Measurements from ENCODE around the gene SMURF2. TPM values are rescaled to one million over a fixed set of nuclear protein-coding genes. Genes with fewer than 3 reads are reported as not detected.

SMURF2 gene
- polyA plus RNA-seq, 2 of the 4 experiments (the other 2 are of a cell fraction), result 16.7 to 26.3 TPM

DNA sequence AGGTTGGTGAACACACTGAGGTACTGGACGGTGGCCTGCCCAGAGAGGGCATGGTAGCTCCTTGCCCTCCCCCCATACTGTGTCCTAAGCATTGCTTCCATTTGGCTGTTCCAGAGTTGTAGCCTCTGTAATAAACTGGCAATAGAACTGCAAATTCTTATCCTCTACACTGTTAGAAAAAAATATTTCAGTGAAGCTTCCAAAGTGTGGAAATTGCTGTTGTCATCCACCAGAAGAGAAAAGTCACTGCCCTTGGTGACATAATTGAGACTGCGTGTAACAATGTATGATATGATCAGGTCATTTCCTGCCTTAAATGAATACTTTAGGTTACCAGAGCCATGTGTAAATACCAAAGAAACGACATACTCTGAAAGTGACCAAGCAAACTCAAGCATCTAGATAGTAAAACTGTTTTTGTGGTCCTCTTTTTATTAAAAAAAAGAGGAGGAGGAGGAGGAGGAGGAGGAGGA lies 89.4 kb downstream of the SMURF2 start:
- H3K4me1 ChIP-seq, result 0 out of 3 replicates have a peak, but pooled peaks cover 4% of the 10 kb centered on the region
- ChIA-PET POLR2A (no interaction called here), CTCF (interaction anchor here (0.8 to 1.8 kb wide), 4 partner anchors 10 to 27 kb away, joined by 3 to 6 read pairs (median 5); no protein-coding TSS in a partner anchor)
- H3K4me2 ChIP-seq, result no peak overlapping the region
- H3K4me3 ChIP-seq, result no peak overlapping the region
- DNase-seq (ENCODE audit: low read depth in 1 of 2, low spot score in 1 of 2) (peak in 1 of 2 experiments; percentile 7), FAIRE-seq (no peak), ATAC-seq (peak in 1 of 2 experiments; percentile 49; a peak in 2 of 6 replicates)
- H3K9me3 ChIP-seq, result no peaks in the 10 kb centered on the region
- TF ChIP-seq, protein P1, sequence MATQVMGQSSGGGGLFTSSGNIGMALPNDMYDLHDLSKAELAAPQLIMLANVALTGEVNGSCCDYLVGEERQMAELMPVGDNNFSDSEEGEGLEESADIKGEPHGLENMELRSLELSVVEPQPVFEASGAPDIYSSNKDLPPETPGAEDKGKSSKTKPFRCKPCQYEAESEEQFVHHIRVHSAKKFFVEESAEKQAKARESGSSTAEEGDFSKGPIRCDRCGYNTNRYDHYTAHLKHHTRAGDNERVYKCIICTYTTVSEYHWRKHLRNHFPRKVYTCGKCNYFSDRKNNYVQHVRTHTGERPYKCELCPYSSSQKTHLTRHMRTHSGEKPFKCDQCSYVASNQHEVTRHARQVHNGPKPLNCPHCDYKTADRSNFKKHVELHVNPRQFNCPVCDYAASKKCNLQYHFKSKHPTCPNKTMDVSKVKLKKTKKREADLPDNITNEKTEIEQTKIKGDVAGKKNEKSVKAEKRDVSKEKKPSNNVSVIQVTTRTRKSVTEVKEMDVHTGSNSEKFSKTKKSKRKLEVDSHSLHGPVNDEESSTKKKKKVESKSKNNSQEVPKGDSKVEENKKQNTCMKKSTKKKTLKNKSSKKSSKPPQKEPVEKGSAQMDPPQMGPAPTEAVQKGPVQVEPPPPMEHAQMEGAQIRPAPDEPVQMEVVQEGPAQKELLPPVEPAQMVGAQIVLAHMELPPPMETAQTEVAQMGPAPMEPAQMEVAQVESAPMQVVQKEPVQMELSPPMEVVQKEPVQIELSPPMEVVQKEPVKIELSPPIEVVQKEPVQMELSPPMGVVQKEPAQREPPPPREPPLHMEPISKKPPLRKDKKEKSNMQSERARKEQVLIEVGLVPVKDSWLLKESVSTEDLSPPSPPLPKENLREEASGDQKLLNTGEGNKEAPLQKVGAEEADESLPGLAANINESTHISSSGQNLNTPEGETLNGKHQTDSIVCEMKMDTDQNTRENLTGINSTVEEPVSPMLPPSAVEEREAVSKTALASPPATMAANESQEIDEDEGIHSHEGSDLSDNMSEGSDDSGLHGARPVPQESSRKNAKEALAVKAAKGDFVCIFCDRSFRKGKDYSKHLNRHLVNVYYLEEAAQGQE (IDR thresholded peaks at IDR 0.05), result no peak
- TF ChIP-seq RFX5 (IDR thresholded peaks at IDR 0.05), result no peak
- 46% methylated on average over 3 of the region's 3 CpGs for WGBS (ENCODE audit: missing lambda C conversion rate)
- 0 out of 6 replicates have a peak overlapping the region, but pooled peaks of 1 of the 2 experiments have one; percentile 7 for H3K27ac ChIP-seq

DNA sequence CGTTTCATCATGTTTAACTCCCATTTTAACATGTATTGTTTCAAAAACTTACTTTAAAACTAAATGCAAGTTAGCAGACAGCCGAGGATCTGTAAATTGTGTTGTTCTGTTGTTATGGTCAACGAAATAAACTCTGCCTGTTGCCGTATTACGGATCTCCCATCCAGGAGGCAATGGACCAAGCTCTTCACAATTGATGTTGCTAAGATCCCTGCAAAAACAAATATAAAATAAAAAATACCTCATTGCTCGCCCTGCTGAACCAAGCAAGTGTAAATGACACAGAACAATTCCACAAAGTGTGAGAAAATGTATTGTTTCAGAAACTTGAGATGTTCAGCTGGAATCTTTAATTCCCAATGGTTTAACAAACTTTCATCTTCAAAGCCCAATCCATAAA lies 90.4 kb downstream of the SMURF2 start:
- ATAC-seq (no peak), DNase-seq (ENCODE audit: low read depth in 1 of 2, low spot score in 1 of 2) (no peak), FAIRE-seq (no peak)
- H3K4me2 ChIP-seq, result no peak overlapping the region
- H3K4me1 ChIP-seq, result 0 out of 3 replicates have a peak, but pooled peaks cover 4% of the 10 kb centered on the region
- H3K4me3 ChIP-seq, result no peak overlapping the region
- ChIA-PET CTCF (interaction anchor here (1.7 to 1.8 kb wide), 2 partner anchors 24 to 28 kb away, joined by 5 to 6 read pairs; no protein-coding TSS in a partner anchor), POLR2A (no interaction called here)
- WGBS (ENCODE audit: missing lambda C conversion rate), result 94% methylated on average over 6 of the region's 6 CpGs
- no peak overlapping the region for H3K27ac ChIP-seq
- H3K9me3 ChIP-seq, result no peaks in the 10 kb centered on the region
- no peak for TF ChIP-seq HOXB5 (CRISPR knock-in tag; IDR thresholded peaks at IDR 0.05)
- no peak for TF ChIP-seq CHD4 (IDR thresholded peaks at IDR 0.05; ENCODE audit: borderline replicate concordance)
- no peak for TF ChIP-seq MYC (IDR thresholded peaks at IDR 0.05; ENCODE audit: borderline replicate concordance, low read length)
- TF ChIP-seq, protein P2, sequence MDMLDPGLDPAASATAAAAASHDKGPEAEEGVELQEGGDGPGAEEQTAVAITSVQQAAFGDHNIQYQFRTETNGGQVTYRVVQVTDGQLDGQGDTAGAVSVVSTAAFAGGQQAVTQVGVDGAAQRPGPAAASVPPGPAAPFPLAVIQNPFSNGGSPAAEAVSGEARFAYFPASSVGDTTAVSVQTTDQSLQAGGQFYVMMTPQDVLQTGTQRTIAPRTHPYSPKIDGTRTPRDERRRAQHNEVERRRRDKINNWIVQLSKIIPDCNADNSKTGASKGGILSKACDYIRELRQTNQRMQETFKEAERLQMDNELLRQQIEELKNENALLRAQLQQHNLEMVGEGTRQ (IDR thresholded peaks at IDR 0.05), result no peak
- TF ChIP-seq ESRRA (IDR thresholded peaks at IDR 0.05; ENCODE audit: borderline replicate concordance, low read length), result no peak
- TF ChIP-seq, protein P3, sequence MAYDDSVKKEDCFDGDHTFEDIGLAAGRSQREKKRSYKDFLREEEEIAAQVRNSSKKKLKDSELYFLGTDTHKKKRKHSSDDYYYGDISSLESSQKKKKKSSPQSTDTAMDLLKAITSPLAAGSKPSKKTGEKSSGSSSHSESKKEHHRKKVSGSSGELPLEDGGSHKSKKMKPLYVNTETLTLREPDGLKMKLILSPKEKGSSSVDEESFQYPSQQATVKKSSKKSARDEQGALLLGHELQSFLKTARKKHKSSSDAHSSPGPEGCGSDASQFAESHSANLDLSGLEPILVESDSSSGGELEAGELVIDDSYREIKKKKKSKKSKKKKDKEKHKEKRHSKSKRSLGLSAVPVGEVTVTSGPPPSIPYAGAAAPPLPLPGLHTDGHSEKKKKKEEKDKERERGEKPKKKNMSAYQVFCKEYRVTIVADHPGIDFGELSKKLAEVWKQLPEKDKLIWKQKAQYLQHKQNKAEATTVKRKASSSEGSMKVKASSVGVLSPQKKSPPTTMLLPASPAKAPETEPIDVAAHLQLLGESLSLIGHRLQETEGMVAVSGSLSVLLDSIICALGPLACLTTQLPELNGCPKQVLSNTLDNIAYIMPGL (CRISPR knock-in tag; IDR thresholded peaks at IDR 0.05; ENCODE audit: borderline replicate concordance), result no peak
- TF ChIP-seq NR3C1 (IDR thresholded peaks at IDR 0.05), result no peak
- no peak for TF ChIP-seq TP53 (CRISPR knock-in tag; IDR thresholded peaks at IDR 0.05)
- no peak for TF ChIP-seq KDM5A (IDR thresholded peaks at IDR 0.05)

DNA sequence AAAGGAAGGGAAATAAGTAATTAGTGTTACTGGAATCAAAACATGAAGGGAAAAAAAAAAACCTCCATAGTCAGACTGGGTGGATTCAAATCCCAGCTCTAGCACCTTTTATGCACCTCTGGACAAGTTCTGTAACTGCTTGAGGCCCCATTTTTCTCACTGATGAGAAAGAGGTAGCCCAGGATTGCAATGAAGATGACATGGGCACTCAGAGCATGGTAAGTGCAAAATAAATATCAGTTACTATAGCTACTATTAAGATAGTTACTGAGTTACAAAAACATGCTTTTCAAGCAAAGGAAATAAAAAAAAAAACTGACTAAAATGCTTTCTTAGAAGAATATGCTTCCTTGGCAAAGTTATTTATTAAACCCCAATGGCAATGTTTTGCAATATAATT lies 96.5 kb downstream of the SMURF2 start:
- Histone ChIP-seq H3K27ac (no peak overlapping the region), H3K4me3 (no peak overlapping the region), H3K9me3 (no peaks in the 10 kb centered on the region), H3K4me2 (no peak overlapping the region), H3K4me1 (no peaks in the 10 kb centered on the region)
- ChIA-PET POLR2A (no interaction called here), CTCF (interaction anchor here (0.6 to 1.4 kb wide), 3 partner anchors 17 to 604 kb away, joined by 3 to 4 read pairs (median 3); no protein-coding TSS in a partner anchor)
- TF ChIP-seq RFX5 (IDR thresholded peaks at IDR 0.05) (no peak), FOXS1 (CRISPR knock-in tag; IDR thresholded peaks at IDR 0.05) (no peak), SREBF2 (IDR thresholded peaks at IDR 0.05) (no peak), ESRRA (IDR thresholded peaks at IDR 0.05; ENCODE audit: borderline replicate concordance, low read length) (no peak)
- no peak for FAIRE-seq
- ATAC-seq, result peak; percentile 63 to 73; a peak in 5 of 6 replicates
- DNase-seq (ENCODE audit: low read depth in 1 of 2, low spot score in 1 of 2), result peak in 1 of 2 experiments; percentile 16
